Activated naive CD4-positive, alpha-beta T cell treated with anti-CD3 and anti-CD28 coated beads, Interleukin-2, amount 50 U/mL, for 24 hours (primary cell): Measurements from ENCODE around the gene ADAMTS17.

ENCODE experiments used
- H3K27ac Mint-ChIP-seq: one replicate; pipeline ENCODE4 v1.8.0; 2021; ENCODE audit warnings: mild to moderate bottlenecking, mixed read lengths
- H3K27me3 Mint-ChIP-seq: one replicate; pipeline ENCODE4 v1.8.0; 2021; ENCODE audit warnings: mixed read lengths
- H3K36me3 Mint-ChIP-seq: one replicate; pipeline ENCODE4 v1.8.0; 2021; ENCODE audit warnings: mixed read lengths
- H3K4me1 Mint-ChIP-seq: one replicate; pipeline ENCODE4 v1.8.0; 2021; ENCODE audit warnings: mixed read lengths
- H3K4me3 Mint-ChIP-seq: one replicate; pipeline ENCODE4 v1.8.0; 2021; ENCODE audit warnings: mild to moderate bottlenecking, mixed read lengths
- H3K9me3 Mint-ChIP-seq: one replicate; pipeline ENCODE4 v1.8.0; 2021; ENCODE audit warnings: mixed read lengths

The ADAMTS17 gene

DNA sequence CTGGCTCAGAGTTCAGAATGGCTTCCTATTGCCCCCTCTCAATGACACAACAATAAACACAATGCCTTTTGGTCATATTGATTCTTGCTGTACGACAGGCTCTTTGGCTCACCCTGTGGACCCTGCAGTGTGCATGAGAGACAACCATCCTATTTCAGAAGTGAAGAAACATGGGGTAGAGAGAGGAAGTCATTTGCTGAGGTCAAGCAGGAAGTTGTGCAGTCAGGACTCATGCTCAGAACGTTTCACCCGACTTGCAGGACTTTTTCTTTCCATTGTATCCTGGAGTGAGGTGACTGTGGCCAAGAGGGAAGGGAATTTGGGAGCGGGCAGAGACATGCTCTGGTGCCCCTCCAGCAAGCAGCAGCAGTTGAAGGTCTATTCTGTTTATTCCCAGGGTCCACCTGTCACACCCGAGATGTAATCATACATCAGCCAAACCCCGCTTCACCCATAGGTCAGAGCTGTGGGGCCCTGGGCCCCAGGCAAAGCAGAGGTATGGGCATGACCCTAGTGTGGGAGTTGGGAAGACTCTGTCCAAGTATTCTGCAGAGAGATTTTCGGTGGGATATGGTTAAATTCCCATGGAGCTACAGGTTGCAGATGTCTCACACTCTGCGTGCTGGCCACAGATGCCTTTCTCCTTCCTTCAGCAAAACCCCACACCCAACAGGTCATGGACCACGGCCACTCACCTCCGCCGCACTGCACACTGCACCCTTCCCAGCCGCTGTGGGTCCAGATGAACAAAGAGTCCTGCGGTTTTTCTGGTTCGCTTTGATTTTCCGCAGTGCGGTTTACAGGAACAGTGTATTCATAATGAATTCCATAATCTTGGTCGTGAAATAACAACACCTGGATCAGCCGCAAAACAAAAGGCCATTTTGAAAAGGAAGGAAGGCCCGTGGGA lies 290.6 kb downstream of the ADAMTS17 start:
- peaks cover 13% of the 10 kb centered on the region for H3K36me3 Mint-ChIP-seq
- H3K4me1 Mint-ChIP-seq = no peaks in the 10 kb centered on the region
- H3K9me3 Mint-ChIP-seq = peaks cover 5% of the 10 kb centered on the region
- no peak overlapping the region for H3K4me3 Mint-ChIP-seq
- H3K27me3 Mint-ChIP-seq = no peaks in the 10 kb centered on the region
- H3K27ac Mint-ChIP-seq = no peak overlapping the region

DNA sequence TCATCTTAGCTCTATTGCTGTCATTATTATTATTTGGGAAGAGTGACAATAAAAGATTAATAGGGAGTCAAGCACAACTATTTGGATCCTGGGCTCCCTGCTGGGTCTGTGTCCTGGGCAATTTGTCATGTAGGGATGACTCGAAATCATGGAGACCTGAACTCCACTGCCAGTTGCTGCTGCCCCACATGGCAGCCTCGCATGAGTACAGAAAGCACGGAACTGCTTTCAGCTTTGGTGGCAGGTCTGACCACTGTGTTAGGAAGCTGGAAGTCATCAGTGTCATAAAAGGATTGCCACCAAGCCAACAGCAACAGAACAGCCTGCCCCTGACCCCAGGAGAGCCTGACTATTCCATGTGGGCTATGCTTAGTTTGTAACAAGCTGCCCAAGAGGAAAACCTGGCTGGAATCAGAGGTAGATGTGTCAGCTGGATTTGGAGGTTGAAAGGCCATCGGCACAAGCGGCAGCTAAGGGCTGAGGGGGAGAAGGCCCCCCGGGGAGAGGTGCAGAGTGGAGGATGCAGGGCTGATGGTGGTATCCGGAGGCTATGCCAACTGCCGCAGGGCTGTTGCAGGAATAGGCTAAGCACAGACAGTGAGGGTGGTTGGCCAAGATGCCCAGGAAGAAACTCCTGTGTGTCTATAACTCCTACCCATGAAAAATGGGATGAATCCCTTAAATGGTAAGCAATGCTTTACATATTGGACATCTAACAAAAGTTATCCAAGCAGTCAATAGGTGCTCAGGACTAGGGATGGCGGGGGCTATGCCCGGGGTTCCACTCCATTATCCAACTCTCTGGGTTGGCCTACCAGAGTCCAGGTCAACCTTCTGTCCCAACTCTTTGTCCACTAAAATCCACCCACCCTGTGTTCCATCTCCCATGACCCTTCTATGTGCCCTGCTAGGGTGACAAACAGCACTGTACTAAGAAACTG lies 291.6 kb downstream of the ADAMTS17 start:
- H3K9me3 Mint-ChIP-seq = peaks cover 5% of the 10 kb centered on the region
- no peaks in the 10 kb centered on the region for H3K27me3 Mint-ChIP-seq
- H3K4me1 Mint-ChIP-seq = no peaks in the 10 kb centered on the region
- no peak overlapping the region for H3K27ac Mint-ChIP-seq
- H3K36me3 Mint-ChIP-seq = peaks cover 13% of the 10 kb centered on the region
- no peak overlapping the region for H3K4me3 Mint-ChIP-seq

DNA sequence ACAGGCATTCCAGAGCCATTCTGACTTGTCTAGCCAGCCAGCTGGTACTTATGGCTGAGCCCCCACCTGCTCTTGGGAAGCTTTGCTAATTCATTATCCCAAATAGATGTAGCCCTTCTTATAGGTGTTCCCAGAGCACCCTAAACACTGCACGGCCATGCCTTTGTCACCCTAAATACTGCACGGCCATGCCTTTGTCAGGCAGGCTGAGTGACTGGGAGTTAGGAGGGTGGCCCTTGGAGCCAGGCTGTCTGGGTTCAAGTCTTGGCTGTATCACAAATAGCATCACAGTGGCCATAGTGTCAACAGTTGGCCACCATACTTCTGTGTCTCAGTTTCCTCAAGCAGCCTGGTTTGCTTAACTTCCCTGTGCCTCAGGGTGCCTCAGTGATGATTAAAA lies 292.3 kb downstream of the ADAMTS17 start:
- no peak overlapping the region for H3K4me3 Mint-ChIP-seq
- H3K4me1 Mint-ChIP-seq = no peaks in the 10 kb centered on the region
- H3K27ac Mint-ChIP-seq = no peak overlapping the region
- peaks cover 13% of the 10 kb centered on the region for H3K36me3 Mint-ChIP-seq
- H3K27me3 Mint-ChIP-seq = no peaks in the 10 kb centered on the region
- H3K9me3 Mint-ChIP-seq = peaks cover 5% of the 10 kb centered on the region

- Mint-ChIP-seq H3K9me3 (peaks cover 5% of the 10 kb centered on the region), H3K4me1 (no peaks in the 10 kb centered on the region), H3K27ac (no peak overlapping the region), H3K36me3 (peaks cover 16% of the 10 kb centered on the region), H3K27me3 (no peaks in the 10 kb centered on the region), H3K4me3 (no peak overlapping the region)
Observed at GRCh38 chr15:100048736-100049135, 293.0 kb downstream of the ADAMTS17 start.

DNA sequence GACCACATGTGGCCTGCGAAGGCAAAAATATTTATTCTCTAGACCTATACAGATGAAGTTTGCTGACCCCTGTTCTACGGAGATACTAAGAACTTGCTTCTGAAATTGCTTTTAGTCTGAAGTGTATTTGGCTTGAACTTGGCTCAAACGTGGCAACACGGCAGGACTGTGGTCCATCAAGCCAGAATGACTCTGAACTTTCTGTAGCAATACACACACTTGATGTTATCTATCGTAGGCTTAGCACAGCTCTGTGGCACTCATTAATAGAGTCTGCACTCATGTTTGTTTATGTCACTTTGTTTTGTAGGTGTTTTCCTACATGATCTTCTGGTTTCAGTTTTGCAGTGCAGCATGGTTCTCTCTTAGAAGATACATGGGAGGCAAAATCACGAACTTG lies 298.1 kb downstream of the ADAMTS17 start:
- H3K4me1 Mint-ChIP-seq = no peaks in the 10 kb centered on the region
- peaks cover 20% of the 10 kb centered on the region for H3K36me3 Mint-ChIP-seq
- H3K27ac Mint-ChIP-seq = no peak overlapping the region
- H3K9me3 Mint-ChIP-seq = peaks cover 5% of the 10 kb centered on the region
- no peaks in the 10 kb centered on the region for H3K27me3 Mint-ChIP-seq
- no peak overlapping the region for H3K4me3 Mint-ChIP-seq

GRCh38 chr15:100043068-100043641 lies 298.6 kb downstream of the ADAMTS17 start:
- Mint-ChIP-seq H3K4me1 (no peaks in the 10 kb centered on the region), H3K36me3 (peaks cover 18% of the 10 kb centered on the region), H3K9me3 (peaks cover 5% of the 10 kb centered on the region), H3K4me3 (no peak overlapping the region), H3K27ac (no peak overlapping the region), H3K27me3 (no peaks in the 10 kb centered on the region)

DNA sequence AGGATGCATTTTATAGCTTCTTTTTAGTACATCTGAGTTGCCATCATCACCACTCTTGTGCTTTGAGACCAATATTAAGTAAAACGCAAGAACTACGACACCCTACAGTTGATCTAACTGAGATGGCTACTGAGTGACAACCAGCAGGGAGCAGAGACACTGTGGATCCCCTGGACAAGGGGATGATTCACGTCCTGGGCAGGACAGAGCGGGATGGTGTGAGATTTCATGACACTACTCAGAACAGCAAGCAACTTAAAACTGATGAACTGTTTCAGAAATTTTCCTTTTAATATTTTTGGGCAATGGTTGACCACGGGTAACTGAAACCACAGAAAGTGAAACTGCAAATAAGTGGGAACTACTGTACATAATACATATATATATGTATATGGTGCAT lies 299.2 kb downstream of the ADAMTS17 start:
- no peaks in the 10 kb centered on the region for H3K4me1 Mint-ChIP-seq
- peaks cover 15% of the 10 kb centered on the region for H3K36me3 Mint-ChIP-seq
- no peaks in the 10 kb centered on the region for H3K27me3 Mint-ChIP-seq
- H3K9me3 Mint-ChIP-seq = peaks cover 4% of the 10 kb centered on the region
- H3K4me3 Mint-ChIP-seq = no peak overlapping the region
- no peak overlapping the region for H3K27ac Mint-ChIP-seq

DNA sequence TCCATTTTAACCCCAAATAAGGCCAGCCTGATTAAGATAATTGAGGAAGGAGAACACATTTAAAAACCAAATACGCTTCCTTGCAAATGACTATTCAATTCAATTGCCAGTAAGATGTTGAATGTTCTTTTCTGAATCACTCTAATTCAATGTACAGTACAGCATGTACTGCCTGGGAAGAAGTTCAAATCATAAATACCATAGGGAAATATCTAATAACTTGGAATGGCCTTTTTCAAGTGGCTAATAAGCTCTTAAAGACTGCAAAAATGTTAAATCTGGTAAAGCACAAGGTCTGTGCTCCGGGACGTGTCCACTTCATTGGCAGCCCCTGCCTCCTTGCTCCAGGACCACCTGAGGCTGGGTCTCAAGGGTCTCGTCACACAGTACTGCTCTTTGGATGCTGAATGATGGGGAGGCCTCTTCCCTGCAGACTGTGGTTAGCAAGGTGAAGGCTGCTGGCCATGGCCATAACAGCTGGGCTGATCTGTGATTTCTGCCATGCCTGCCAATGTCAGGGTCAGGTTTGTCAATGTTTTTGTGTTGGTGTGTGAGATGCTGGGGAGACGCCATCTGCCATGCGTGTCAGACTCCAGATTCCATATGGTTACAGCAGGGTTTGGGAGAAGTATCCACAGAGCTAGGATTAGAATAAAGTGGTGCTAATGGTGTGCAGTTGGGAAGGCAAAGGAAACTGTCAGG lies 300.5 kb downstream of the ADAMTS17 start:
- Mint-ChIP-seq H3K4me1 (no peaks in the 10 kb centered on the region), H3K27me3 (no peaks in the 10 kb centered on the region), H3K36me3 (peaks cover 6% of the 10 kb centered on the region), H3K4me3 (no peak overlapping the region), H3K9me3 (no peaks in the 10 kb centered on the region), H3K27ac (no peak overlapping the region)

DNA sequence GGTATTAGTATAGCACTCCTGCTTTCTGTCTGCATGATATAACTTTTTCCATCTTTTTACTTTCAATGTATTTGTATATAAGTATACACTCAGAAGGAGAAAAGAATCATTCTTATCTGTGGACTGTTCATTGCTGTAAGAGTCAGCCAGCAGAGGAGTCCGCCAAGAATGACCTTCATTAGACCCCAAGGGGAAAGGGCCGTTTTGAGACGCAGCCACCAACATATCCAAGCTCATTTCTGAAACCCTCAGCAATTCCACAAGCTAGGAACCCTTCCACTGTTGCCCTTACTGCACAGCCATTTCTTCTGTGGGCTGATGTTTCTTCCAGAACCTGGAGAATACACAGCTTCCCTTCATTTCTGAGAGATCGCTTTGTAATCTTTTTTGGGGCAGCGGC lies 301.8 kb downstream of the ADAMTS17 start:
- Mint-ChIP-seq H3K36me3 (peaks cover 6% of the 10 kb centered on the region), H3K4me1 (no peaks in the 10 kb centered on the region), H3K9me3 (no peaks in the 10 kb centered on the region), H3K4me3 (no peak overlapping the region), H3K27ac (no peak overlapping the region), H3K27me3 (no peaks in the 10 kb centered on the region)

GRCh38 chr15:100038736-100039135 lies 303.0 kb downstream of the ADAMTS17 start:
- Mint-ChIP-seq H3K4me1 (no peaks in the 10 kb centered on the region), H3K4me3 (no peak overlapping the region), H3K27me3 (no peaks in the 10 kb centered on the region), H3K27ac (no peak overlapping the region), H3K36me3 (peaks cover 5% of the 10 kb centered on the region), H3K9me3 (no peaks in the 10 kb centered on the region)

DNA sequence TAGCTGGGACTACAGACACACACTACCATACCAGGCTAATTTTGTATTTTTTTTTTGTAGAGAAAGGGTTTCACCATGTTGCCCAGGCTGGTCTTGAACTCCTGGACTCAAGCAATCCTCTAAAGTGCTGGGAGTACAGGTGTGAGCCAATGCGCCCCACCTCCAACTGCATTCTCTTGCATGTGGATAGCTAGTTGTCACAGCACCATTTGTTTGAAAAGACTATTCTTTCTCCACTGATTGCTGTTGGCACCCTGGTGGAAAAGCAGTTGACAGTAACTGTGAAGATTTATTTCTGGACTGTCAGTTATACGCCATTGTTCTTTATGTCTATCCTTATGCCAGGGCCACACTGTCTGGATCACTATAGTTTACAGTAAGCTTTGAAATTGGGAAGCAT lies 303.9 kb downstream of the ADAMTS17 start:
- no peaks in the 10 kb centered on the region for H3K4me1 Mint-ChIP-seq

GRCh38 chr15:100036015-100036414 lies 305.8 kb downstream of the ADAMTS17 start:
- H3K27me3 Mint-ChIP-seq = no peaks in the 10 kb centered on the region
- no peak overlapping the region for H3K4me3 Mint-ChIP-seq
- H3K4me1 Mint-ChIP-seq = no peaks in the 10 kb centered on the region
- peaks cover 6% of the 10 kb centered on the region for H3K36me3 Mint-ChIP-seq
- no peaks in the 10 kb centered on the region for H3K9me3 Mint-ChIP-seq
- H3K27ac Mint-ChIP-seq = no peak overlapping the region

More for the DNA sequence above, 303.9 kb downstream of the ADAMTS17 start:
- Mint-ChIP-seq H3K4me3 (no peak overlapping the region), H3K36me3 (peaks cover 6% of the 10 kb centered on the region), H3K27me3 (no peaks in the 10 kb centered on the region), H3K27ac (no peak overlapping the region), H3K9me3 (no peaks in the 10 kb centered on the region)

- H3K4me1 Mint-ChIP-seq = no peaks in the 10 kb centered on the region
- H3K4me3 Mint-ChIP-seq = no peak overlapping the region
- peaks cover 11% of the 10 kb centered on the region for H3K36me3 Mint-ChIP-seq
Observed at GRCh38 chr15:100034191-100034590, 307.6 kb downstream of the ADAMTS17 start.

DNA sequence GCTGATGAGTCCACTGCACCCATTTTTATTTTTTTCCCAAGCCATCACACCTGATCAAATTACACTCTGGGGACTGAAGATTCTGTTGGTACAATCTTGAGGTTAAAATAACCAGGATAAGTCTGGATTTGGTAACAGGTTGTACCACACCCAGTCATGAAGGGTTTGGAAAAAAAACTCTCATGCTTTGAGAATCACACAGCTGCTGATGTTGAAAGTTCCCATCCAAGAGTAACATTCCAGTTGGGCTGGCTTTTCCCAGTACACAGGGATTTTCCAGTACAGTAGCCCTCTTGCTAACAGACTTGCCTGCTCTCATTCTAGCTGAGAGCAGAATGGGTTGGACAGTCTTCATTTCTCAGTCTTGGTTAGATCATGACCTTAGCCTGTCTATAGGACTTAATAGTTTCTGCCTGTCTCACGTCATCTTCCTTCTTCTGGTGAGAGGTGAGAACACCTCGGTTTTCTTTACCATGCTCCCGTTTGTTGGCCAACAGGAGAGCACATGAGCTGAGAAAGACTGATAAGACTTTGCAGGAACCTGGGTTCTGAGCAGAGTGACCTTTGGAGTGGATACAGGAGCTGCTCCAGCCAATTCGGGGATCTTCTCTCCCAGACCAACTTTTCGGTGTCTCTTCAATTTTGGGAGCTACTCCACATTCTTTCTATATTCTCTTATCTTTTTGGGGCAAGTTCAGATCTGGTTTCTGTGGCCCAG lies 308.5 kb downstream of the ADAMTS17 start:
- no peak overlapping the region for H3K4me3 Mint-ChIP-seq
- H3K36me3 Mint-ChIP-seq = peaks cover 17% of the 10 kb centered on the region
- H3K4me1 Mint-ChIP-seq = no peaks in the 10 kb centered on the region
- peaks cover 8% of the 10 kb centered on the region for H3K9me3 Mint-ChIP-seq
- no peak overlapping the region for H3K27ac Mint-ChIP-seq
- H3K27me3 Mint-ChIP-seq = no peaks in the 10 kb centered on the region

More at GRCh38 chr15:100034191-100034590, 307.6 kb downstream of the ADAMTS17 start:
- H3K9me3 Mint-ChIP-seq = no peaks in the 10 kb centered on the region
- H3K27ac Mint-ChIP-seq = no peak overlapping the region
- no peaks in the 10 kb centered on the region for H3K27me3 Mint-ChIP-seq
